Stomach (tissue), 4 donors: Measurements from ENCODE around the gene PTPRK.

ENCODE experiments used
- CTCF ChIP-seq, 7 experiments: fragments of 450-650 bp in 4 of 7; fragments of 200-600 bp in 3 of 7; sonication (generic) in 3 of 7; IDR thresholded peaks; one replicate each; pipeline ENCODE4 v1.5.1; 2016 to 2019; ENCODE audit warnings: antibody characterized with exemption in 7 of 7, control low read depth in 2 of 7, mild to moderate bottlenecking in 1 of 7
- POLR2A ChIP-seq, 4 donors: fragments of 450-650 bp; IDR thresholded peaks; one replicate each; pipeline ENCODE4 v1.6.1; 2016; ENCODE audit warnings: antibody characterized with exemption in 4 of 4, control low read depth in 2 of 4, mild to moderate bottlenecking in 1 of 4, moderate library complexity in 1 of 4

GRCh38 chr6:128365520-128366160, 154.8 kb downstream of the PTPRK start:
- TF ChIP-seq CTCF (IDR thresholded peaks at IDR 0.05) (no peak), POLR2A (IDR thresholded peaks at IDR 0.05) (no peak)
